ENCODE measurements around the gene FAM151B. TPM values are rescaled to one million over a fixed set of nuclear protein-coding genes. Genes with fewer than 3 reads are reported as not detected.

Gene FAM151B
- total and polyA plus RNA-seq, 9 of the 15 experiments (the other 6 are each of a cell fraction or from before 2014, with no cell fraction given): 0.10 to 0.46 (median 0.22) TPM; not detected in 2

DNA sequence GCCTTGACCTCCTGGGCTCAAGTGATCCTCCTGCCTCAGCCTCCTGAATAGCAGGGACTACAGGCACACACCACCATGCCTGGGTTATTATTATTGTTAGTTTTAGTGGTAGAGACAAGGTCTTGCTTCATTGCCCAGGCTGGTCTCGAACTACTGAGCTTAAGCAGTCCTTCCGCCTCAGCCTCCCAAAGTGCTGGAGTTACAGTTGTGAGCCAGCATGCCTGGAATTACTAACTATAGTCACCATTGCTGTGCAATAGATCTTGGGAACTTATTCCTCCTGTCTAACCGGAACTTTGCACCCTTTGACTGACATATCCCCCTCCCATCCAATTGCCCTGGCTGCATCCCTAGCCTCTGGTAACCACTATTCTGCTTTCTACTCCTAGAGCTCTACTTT lies 3.4 kb downstream of the FAM151B start:
- 34% methylated on average over 3 of the region's 3 CpGs for WGBS (ENCODE audit: insufficient coverage, low coverage, missing lambda C conversion rate)
- DNase-seq (ENCODE audit: extremely low read depth in 1 of 4, low spot score in 3 of 4): no peak
- Histone ChIP-seq H2AFZ (ENCODE audit: low read depth, low read length) (no peak overlapping the region), H3K9ac (ENCODE audit: insufficient read depth in 1 of 2, low read depth in 2 of 2, low read length in 2 of 2) (no peak overlapping the region), H3K27ac (ENCODE audit: extremely low read depth, low read depth, low read length) (no peak overlapping the region), H3K79me2 (ENCODE audit: control insufficient read depth, insufficient read depth, low read length) (no peaks in the 10 kb centered on the region), H3K4me3 (no peak overlapping the region), H4K20me1 (replicated peaks; ENCODE audit: control insufficient read depth, insufficient read depth, low read length) (no peaks in the 10 kb centered on the region), H3K4me1 (replicated peaks in 1 of 2; ENCODE audit: control insufficient read depth in 2 of 2, insufficient read depth in 2 of 2, low read length in 2 of 2) (peaks cover 0 to 9% of the 10 kb centered on the region in 2 experiments; a peak in 2 of 5 replicates), H3K9me3 (replicated peaks; ENCODE audit: control insufficient read depth, insufficient read depth, low read depth, low read length) (no peaks in the 10 kb centered on the region), H3K9me1 (ENCODE audit: control insufficient read depth, insufficient read depth, low read length) (no peaks in the 10 kb centered on the region), H3K4me2 (ENCODE audit: insufficient read depth, low read length) (no peak overlapping the region), H3K27me3 (ENCODE audit: control insufficient read depth in 2 of 2, insufficient read depth in 2 of 2, low read length in 2 of 2) (peaks cover 14 to 17% of the 10 kb centered on the region in 2 experiments; a peak in 4 of 5 replicates), H3K36me3 (ENCODE audit: control insufficient read depth, insufficient read depth, low read length) (no peaks in the 10 kb centered on the region)
- BruUV-seq (replicated peaks): no TSS peak
- ATAC-seq: no peak
- ChIA-PET CTCF (ENCODE audit: low intra/inter-chr PET ratio) (no interaction called here), POLR2A (interaction anchor here (1.2 kb wide), 1 partner anchor 9 kb away, joined by 3 read pairs; no protein-coding TSS in a partner anchor)
- TF ChIP-seq JUNB (CRISPR knock-in tag; conservative IDR thresholded peaks at IDR 0.05) (no peak), POLR2A (conservative IDR thresholded peaks at IDR 0.05) (no peak)
- intact Hi-C loops (cut with micrococcal nuclease) (no loop called here), in situ Hi-C loops (cut with MboI) (no loop called here)
- FAIRE-seq: no peak

DNA sequence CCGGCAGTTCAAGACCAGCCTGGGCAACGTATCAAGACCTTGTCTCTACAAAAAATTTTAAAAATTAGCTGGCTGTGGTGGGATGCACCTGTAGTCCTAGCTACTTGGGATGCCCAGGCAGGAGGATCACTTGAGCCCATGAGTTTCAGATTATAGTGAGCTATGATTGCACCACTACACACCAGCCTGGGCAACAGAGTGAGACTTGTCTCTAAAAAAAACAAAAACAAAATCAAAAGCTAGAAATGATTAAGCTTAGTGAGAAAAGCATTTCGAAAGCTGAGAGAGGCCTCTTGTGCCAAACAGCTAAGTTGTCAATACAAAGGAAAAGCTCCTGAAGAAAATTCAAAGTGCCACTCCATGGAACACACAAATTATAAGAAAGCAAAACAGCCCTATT lies 4.8 kb downstream of the FAM151B start:
- in situ Hi-C loops (cut with MboI): no loop called here
- H3K27ac ChIP-seq (ENCODE audit: extremely low read depth, low read depth, low read length): no peak overlapping the region
- ChIA-PET CTCF (ENCODE audit: low intra/inter-chr PET ratio) (no interaction called here), POLR2A (no interaction called here)
- ATAC-seq (no peak), DNase-seq (ENCODE audit: extremely low read depth in 1 of 4, low spot score in 3 of 4) (no peak), FAIRE-seq (no peak)
- H3K4me2 ChIP-seq (ENCODE audit: insufficient read depth, low read length): no peak overlapping the region
- WGBS (ENCODE audit: insufficient coverage, low coverage, missing lambda C conversion rate): 0% methylated on average over 3 of the region's 3 CpGs
- H3K9me3 ChIP-seq (replicated peaks; ENCODE audit: control insufficient read depth, insufficient read depth, low read depth, low read length): no peaks in the 10 kb centered on the region
- peaks cover 13 to 14% of the 10 kb centered on the region in 2 experiments; a peak in 4 of 5 replicates for H3K27me3 ChIP-seq (ENCODE audit: control insufficient read depth in 2 of 2, insufficient read depth in 2 of 2, low read length in 2 of 2)
- H3K9ac ChIP-seq (ENCODE audit: insufficient read depth in 1 of 2, low read depth in 2 of 2, low read length in 2 of 2): no peak overlapping the region
- intact Hi-C loops (cut with micrococcal nuclease): no loop called here
- no TSS peak for BruUV-seq (replicated peaks)
- H3K4me3 ChIP-seq: no peak overlapping the region
- no peaks in the 10 kb centered on the region for H3K9me1 ChIP-seq (ENCODE audit: control insufficient read depth, insufficient read depth, low read length)
- peaks cover 0 to 7% of the 10 kb centered on the region in 2 experiments; a peak in 2 of 5 replicates for H3K4me1 ChIP-seq (replicated peaks in 1 of 2; ENCODE audit: control insufficient read depth in 2 of 2, insufficient read depth in 2 of 2, low read length in 2 of 2)
- no peaks in the 10 kb centered on the region for H4K20me1 ChIP-seq (replicated peaks; ENCODE audit: control insufficient read depth, insufficient read depth, low read length)
- no peaks in the 10 kb centered on the region for H3K36me3 ChIP-seq (ENCODE audit: control insufficient read depth, insufficient read depth, low read length)
- H3K79me2 ChIP-seq (ENCODE audit: control insufficient read depth, insufficient read depth, low read length): no peaks in the 10 kb centered on the region
- H2AFZ ChIP-seq (ENCODE audit: low read depth, low read length): no peak overlapping the region
- no peak for TF ChIP-seq KAT8 (IDR thresholded peaks at IDR 0.05; ENCODE audit: low read depth)
- TF ChIP-seq, protein P1, sequence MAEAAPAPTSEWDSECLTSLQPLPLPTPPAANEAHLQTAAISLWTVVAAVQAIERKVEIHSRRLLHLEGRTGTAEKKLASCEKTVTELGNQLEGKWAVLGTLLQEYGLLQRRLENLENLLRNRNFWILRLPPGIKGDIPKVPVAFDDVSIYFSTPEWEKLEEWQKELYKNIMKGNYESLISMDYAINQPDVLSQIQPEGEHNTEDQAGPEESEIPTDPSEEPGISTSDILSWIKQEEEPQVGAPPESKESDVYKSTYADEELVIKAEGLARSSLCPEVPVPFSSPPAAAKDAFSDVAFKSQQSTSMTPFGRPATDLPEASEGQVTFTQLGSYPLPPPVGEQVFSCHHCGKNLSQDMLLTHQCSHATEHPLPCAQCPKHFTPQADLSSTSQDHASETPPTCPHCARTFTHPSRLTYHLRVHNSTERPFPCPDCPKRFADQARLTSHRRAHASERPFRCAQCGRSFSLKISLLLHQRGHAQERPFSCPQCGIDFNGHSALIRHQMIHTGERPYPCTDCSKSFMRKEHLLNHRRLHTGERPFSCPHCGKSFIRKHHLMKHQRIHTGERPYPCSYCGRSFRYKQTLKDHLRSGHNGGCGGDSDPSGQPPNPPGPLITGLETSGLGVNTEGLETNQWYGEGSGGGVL (CRISPR knock-in tag; IDR thresholded peaks at IDR 0.05): no peak
- TF ChIP-seq ZNF77 (CRISPR knock-in tag; IDR thresholded peaks at IDR 0.05): no peak
- TF ChIP-seq ZHX1 (conservative IDR thresholded peaks at IDR 0.05; ENCODE audit: low read length): no peak
- TF ChIP-seq HSF4 (CRISPR knock-in tag; IDR thresholded peaks at IDR 0.05; ENCODE audit: borderline replicate concordance): no peak
